Sigmoid colon (tissue), 4 donors: ENCODE measurements around the gene FOXJ1.

Experiments
- EP300 ChIP-seq, 4 donors: sonication (generic); formaldehyde crosslinking; IDR thresholded peaks; one replicate each; pipeline ENCODE4 v1.6.1; 2017; ENCODE audit warnings: antibody characterized with exemption in 4 of 4
- POLR2A ChIP-seq, 2 donors: fragments of 450-650 bp; IDR thresholded peaks; one replicate each; pipeline ENCODE4 v1.6.1; 2016; ENCODE audit warnings: antibody characterized with exemption in 2 of 2, mild to moderate bottlenecking in 2 of 2, moderate library complexity in 2 of 2
- POLR2AphosphoS5 ChIP-seq, 4 donors: sonication (generic); formaldehyde crosslinking; IDR thresholded peaks; one replicate each; pipeline ENCODE4 v1.6.1; 2017; ENCODE audit warnings: antibody characterized with exemption in 4 of 4
- TF ChIP-seq, protein P1 (sequence below), 4 experiments: fragments of 450-650 bp in 3 of 4; fragments of 200-600 bp in 1 of 4; IDR thresholded peaks; one replicate each; pipeline ENCODE4 v1.5.1; 2016 to 2019; ENCODE audit warnings: antibody characterized with exemption in 4 of 4, mild to moderate bottlenecking in 3 of 4, moderate library complexity in 2 of 4

DNA sequence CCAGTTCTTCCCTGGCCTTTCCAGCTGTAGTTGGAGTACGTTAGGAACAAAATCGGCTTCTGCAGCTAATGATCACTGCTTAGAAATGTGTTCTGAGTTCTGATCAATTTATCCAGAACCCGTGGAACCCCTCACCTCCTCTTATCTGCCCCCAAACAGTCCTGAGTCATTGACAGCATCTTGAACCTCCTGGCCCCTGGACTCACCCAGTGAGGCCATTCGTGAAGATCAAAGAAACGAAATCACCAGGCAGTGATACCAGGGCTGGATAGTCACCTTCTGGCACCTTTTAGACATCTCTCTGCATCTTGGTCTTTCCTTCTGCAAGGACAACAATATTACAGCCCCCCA, 20.4 kb downstream of the FOXJ1 start:
- TF ChIP-seq, protein P1, sequence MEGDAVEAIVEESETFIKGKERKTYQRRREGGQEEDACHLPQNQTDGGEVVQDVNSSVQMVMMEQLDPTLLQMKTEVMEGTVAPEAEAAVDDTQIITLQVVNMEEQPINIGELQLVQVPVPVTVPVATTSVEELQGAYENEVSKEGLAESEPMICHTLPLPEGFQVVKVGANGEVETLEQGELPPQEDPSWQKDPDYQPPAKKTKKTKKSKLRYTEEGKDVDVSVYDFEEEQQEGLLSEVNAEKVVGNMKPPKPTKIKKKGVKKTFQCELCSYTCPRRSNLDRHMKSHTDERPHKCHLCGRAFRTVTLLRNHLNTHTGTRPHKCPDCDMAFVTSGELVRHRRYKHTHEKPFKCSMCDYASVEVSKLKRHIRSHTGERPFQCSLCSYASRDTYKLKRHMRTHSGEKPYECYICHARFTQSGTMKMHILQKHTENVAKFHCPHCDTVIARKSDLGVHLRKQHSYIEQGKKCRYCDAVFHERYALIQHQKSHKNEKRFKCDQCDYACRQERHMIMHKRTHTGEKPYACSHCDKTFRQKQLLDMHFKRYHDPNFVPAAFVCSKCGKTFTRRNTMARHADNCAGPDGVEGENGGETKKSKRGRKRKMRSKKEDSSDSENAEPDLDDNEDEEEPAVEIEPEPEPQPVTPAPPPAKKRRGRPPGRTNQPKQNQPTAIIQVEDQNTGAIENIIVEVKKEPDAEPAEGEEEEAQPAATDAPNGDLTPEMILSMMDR (IDR thresholded peaks at IDR 0.05), result no peak
- no peak for TF ChIP-seq POLR2A (IDR thresholded peaks at IDR 0.05)
- TF ChIP-seq POLR2AphosphoS5 (IDR thresholded peaks at IDR 0.05), result no peak
- no peak for TF ChIP-seq EP300 (IDR thresholded peaks at IDR 0.05)
